ENCODE measurements around the gene MAP3K5.

Gene MAP3K5

DNA sequence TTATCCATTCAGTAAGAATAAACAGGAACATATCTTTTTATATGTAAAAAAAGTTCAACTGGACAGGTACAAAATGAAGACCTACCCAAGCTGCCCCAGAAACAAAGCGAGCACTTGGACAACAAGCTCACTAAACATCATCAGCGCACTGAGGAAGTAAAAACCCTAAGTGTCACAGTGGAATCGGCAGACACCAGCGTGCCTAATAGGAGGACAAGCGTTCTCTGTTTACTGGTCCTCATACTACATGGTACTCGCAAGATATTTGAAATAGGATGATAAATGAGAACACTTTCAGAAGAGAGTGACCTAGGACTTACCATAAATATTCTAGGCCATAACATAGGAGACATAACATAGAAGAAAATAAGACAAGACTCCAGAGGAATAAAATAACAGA, 260.2 kb downstream of the MAP3K5 start:
- H3K27me3 ChIP-seq (ENCODE audit: insufficient read depth, low read length, poor library complexity), result no peaks in the 10 kb centered on the region
- H2AK5ac ChIP-seq (ENCODE audit: low read length), result no peak overlapping the region
- H4K8ac ChIP-seq (ENCODE audit: low read depth, low read length), result no peak overlapping the region
- H3K18ac ChIP-seq (ENCODE audit: low read length), result no peak overlapping the region
- H3K56ac ChIP-seq (ENCODE audit: low read length), result no peak overlapping the region
- no peaks in the 10 kb centered on the region for H3K36me3 ChIP-seq (ENCODE audit: control insufficient read depth, insufficient read depth, low read length)
- no CpG with 5 or more reads among the region's 6 CpGs for WGBS (ENCODE audit: extremely low coverage, insufficient coverage, low lambda C conversion rate)
- H3K79me1 ChIP-seq (ENCODE audit: low read length), result peaks cover 3% of the 10 kb centered on the region
- H3K23ac ChIP-seq (ENCODE audit: low read length), result no peak overlapping the region
- H3K4ac ChIP-seq (ENCODE audit: low read depth, low read length), result no peak overlapping the region
- H3K9ac ChIP-seq (ENCODE audit: low read length), result no peak overlapping the region
- no peak overlapping the region for H2BK15ac ChIP-seq (replicated peaks; ENCODE audit: low read depth)
- no peak overlapping the region for H2BK120ac ChIP-seq (ENCODE audit: low read depth, low read length)
- no peak for DNase-seq
- H3K27ac ChIP-seq (ENCODE audit: low read depth, low read length), result no peak overlapping the region
- H4K5ac ChIP-seq (ENCODE audit: low read length), result no peak overlapping the region
- no peaks in the 10 kb centered on the region for H3K4me1 ChIP-seq (ENCODE audit: control insufficient read depth, low read depth, low read length)
- no peak overlapping the region for H2BK5ac ChIP-seq (ENCODE audit: low read length)
- H3K4me3 ChIP-seq (ENCODE audit: low read length), result no peak overlapping the region
- H3K4me2 ChIP-seq (ENCODE audit: low read length), result no peak overlapping the region
- H3K79me2 ChIP-seq (ENCODE audit: control insufficient read depth, insufficient read depth, low read length), result peaks cover 6% of the 10 kb centered on the region

DNA sequence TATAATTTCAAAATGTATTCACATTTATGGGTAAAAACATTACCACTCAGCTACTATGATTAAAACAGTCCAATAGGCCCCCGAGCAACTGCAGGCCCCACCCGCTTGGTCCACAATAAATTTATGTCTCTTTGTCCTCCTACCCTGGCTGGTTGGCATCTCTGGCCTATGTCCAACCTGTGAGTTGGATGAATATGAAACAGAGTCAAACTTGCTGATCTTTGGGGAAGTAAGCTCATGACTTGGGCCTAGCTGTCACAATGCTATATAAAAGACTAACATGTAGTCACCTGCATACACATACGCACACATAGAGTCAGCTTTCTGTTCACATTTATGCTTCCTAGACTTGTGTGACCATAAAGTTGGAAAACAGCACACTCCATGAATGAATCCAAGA, 262.6 kb downstream of the MAP3K5 start:
- no CpG with 5 or more reads among the region's 3 CpGs for WGBS (ENCODE audit: extremely low coverage, insufficient coverage, low lambda C conversion rate)
- H4K8ac ChIP-seq (ENCODE audit: low read depth, low read length), result no peak overlapping the region
- no peak overlapping the region for H3K9ac ChIP-seq (ENCODE audit: low read length)
- H3K4ac ChIP-seq (ENCODE audit: low read depth, low read length), result no peak overlapping the region
- no peak overlapping the region for H3K23ac ChIP-seq (ENCODE audit: low read length)
- H3K4me1 ChIP-seq (ENCODE audit: control insufficient read depth, low read depth, low read length), result peaks cover 12% of the 10 kb centered on the region
- no peak overlapping the region for H3K18ac ChIP-seq (ENCODE audit: low read length)
- H2BK5ac ChIP-seq (ENCODE audit: low read length), result no peak overlapping the region
- no peak overlapping the region for H2BK120ac ChIP-seq (ENCODE audit: low read depth, low read length)
- no peak overlapping the region for H3K56ac ChIP-seq (ENCODE audit: low read length)
- no peak for DNase-seq
- H3K27me3 ChIP-seq (ENCODE audit: insufficient read depth, low read length, poor library complexity), result no peaks in the 10 kb centered on the region
- peaks cover 4% of the 10 kb centered on the region for H3K79me1 ChIP-seq (ENCODE audit: low read length)
- no peak overlapping the region for H3K4me2 ChIP-seq (ENCODE audit: low read length)
- no peak overlapping the region for H2BK15ac ChIP-seq (replicated peaks; ENCODE audit: low read depth)
- H3K36me3 ChIP-seq (ENCODE audit: control insufficient read depth, insufficient read depth, low read length), result no peaks in the 10 kb centered on the region
- H4K5ac ChIP-seq (ENCODE audit: low read length), result no peak overlapping the region
- no peak overlapping the region for H2AK5ac ChIP-seq (ENCODE audit: low read length)
- H3K4me3 ChIP-seq (ENCODE audit: low read length), result no peak overlapping the region
- peaks cover 8% of the 10 kb centered on the region for H3K79me2 ChIP-seq (ENCODE audit: control insufficient read depth, insufficient read depth, low read length)
- no peak overlapping the region for H3K27ac ChIP-seq (ENCODE audit: low read depth, low read length)

DNA sequence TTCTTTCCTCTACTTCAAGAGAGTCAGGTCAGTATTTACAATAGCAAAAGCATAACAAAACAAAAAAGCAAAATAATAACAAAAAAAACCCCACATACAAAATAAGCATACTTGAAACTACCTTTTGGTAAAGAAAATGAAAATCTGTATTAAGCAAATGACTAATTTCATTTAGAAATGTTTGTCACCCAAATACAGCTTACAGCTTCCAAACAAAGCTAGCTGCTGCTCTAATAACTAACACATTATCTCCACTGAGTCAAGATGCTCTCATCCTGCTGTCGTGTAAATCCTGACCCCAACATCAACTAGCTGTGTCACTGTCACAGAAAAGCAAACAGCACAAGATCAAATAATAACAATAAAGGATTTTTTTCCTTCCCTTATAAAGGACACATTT, 263.8 kb downstream of the MAP3K5 start:
- Histone ChIP-seq H3K79me1 (ENCODE audit: low read length) (peaks cover 2% of the 10 kb centered on the region), H2BK5ac (ENCODE audit: low read length) (no peak overlapping the region), H2AK5ac (ENCODE audit: low read length) (no peak overlapping the region), H3K18ac (ENCODE audit: low read length) (no peak overlapping the region), H3K4me1 (ENCODE audit: control insufficient read depth, low read depth, low read length) (peaks cover 12% of the 10 kb centered on the region), H2BK15ac (replicated peaks; ENCODE audit: low read depth) (no peak overlapping the region), H3K4ac (ENCODE audit: low read depth, low read length) (no peak overlapping the region), H3K4me2 (ENCODE audit: low read length) (no peak overlapping the region), H3K56ac (ENCODE audit: low read length) (no peak overlapping the region), H4K5ac (ENCODE audit: low read length) (no peak overlapping the region), H3K4me3 (ENCODE audit: low read length) (no peak overlapping the region), H3K27ac (ENCODE audit: low read depth, low read length) (no peak overlapping the region), H3K9ac (ENCODE audit: low read length) (no peak overlapping the region), H3K79me2 (ENCODE audit: control insufficient read depth, insufficient read depth, low read length) (peaks cover 8% of the 10 kb centered on the region), H3K27me3 (ENCODE audit: insufficient read depth, low read length, poor library complexity) (no peaks in the 10 kb centered on the region), H4K8ac (ENCODE audit: low read depth, low read length) (no peak overlapping the region), H3K36me3 (ENCODE audit: control insufficient read depth, insufficient read depth, low read length) (no peaks in the 10 kb centered on the region), H3K23ac (ENCODE audit: low read length) (no peak overlapping the region), H2BK120ac (ENCODE audit: low read depth, low read length) (no peak overlapping the region)
- DNase-seq, result no peak
- no CpG with 5 or more reads among the region's 1 CpG for WGBS (ENCODE audit: extremely low coverage, insufficient coverage, low lambda C conversion rate)

DNA sequence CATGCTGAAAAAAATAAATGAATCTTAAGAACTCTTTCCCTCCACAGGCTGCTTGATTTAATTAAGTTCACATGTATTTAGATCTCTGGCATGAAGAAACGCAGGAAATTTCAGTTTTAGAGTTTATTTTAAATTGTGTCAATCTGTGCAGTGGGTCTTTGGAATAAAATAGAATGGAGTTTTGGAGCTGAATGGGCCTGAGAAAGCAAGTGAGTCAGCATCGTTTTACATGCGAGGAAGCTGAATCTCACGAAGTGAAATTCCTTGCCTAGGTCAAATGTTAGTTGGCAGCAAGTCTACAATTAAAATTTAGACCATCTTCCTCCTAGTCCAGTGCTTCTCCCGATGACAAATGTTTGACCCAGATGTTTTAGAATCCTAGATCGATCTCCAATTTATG, 264.4 kb downstream of the MAP3K5 start:
- Histone ChIP-seq H3K79me1 (ENCODE audit: low read length) (peaks cover 5% of the 10 kb centered on the region), H4K8ac (ENCODE audit: low read depth, low read length) (no peak overlapping the region), H3K4me1 (ENCODE audit: control insufficient read depth, low read depth, low read length) (peaks cover 12% of the 10 kb centered on the region), H3K18ac (ENCODE audit: low read length) (no peak overlapping the region), H2BK120ac (ENCODE audit: low read depth, low read length) (no peak overlapping the region), H3K23ac (ENCODE audit: low read length) (no peak overlapping the region), H3K56ac (ENCODE audit: low read length) (no peak overlapping the region), H4K5ac (ENCODE audit: low read length) (no peak overlapping the region), H3K27ac (ENCODE audit: low read depth, low read length) (no peak overlapping the region), H2BK15ac (replicated peaks; ENCODE audit: low read depth) (no peak overlapping the region), H3K79me2 (ENCODE audit: control insufficient read depth, insufficient read depth, low read length) (peaks cover 12% of the 10 kb centered on the region), H3K36me3 (ENCODE audit: control insufficient read depth, insufficient read depth, low read length) (no peaks in the 10 kb centered on the region), H3K27me3 (ENCODE audit: insufficient read depth, low read length, poor library complexity) (no peaks in the 10 kb centered on the region), H3K9ac (ENCODE audit: low read length) (no peak overlapping the region), H3K4me3 (ENCODE audit: low read length) (no peak overlapping the region), H3K4ac (ENCODE audit: low read depth, low read length) (no peak overlapping the region), H2AK5ac (ENCODE audit: low read length) (no peak overlapping the region), H3K4me2 (ENCODE audit: low read length) (no peak overlapping the region), H2BK5ac (ENCODE audit: low read length) (no peak overlapping the region)
- WGBS (ENCODE audit: extremely low coverage, insufficient coverage, low lambda C conversion rate), result no CpG with 5 or more reads among the region's 6 CpGs
- no peak for DNase-seq

DNA sequence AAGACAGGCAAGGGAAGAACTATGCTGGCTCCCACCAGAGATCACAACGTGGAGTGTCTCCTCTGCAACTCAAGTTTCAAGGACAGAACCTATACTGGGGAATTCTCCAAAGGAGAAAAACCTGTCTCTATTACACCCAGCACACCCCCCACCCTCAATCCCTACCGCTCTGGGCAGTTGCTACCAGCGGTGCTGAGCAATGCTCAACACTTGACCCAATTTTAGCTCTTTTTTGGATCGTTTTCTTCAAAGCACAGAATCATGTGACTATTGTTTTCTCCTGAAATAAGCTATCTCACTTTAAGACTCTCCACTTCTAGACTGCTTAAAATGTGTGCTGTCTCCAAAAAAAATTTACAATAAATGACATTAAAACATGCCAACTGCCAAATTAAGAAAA, 265.3 kb downstream of the MAP3K5 start:
- Histone ChIP-seq H3K27ac (ENCODE audit: low read depth, low read length) (no peak overlapping the region), H2AK5ac (ENCODE audit: low read length) (no peak overlapping the region), H3K4me2 (ENCODE audit: low read length) (no peak overlapping the region), H3K36me3 (ENCODE audit: control insufficient read depth, insufficient read depth, low read length) (no peaks in the 10 kb centered on the region), H3K79me2 (ENCODE audit: control insufficient read depth, insufficient read depth, low read length) (peaks cover 12% of the 10 kb centered on the region), H2BK120ac (ENCODE audit: low read depth, low read length) (no peak overlapping the region), H3K27me3 (ENCODE audit: insufficient read depth, low read length, poor library complexity) (no peaks in the 10 kb centered on the region), H2BK15ac (replicated peaks; ENCODE audit: low read depth) (no peak overlapping the region), H3K79me1 (ENCODE audit: low read length) (peaks cover 5% of the 10 kb centered on the region), H2BK5ac (ENCODE audit: low read length) (no peak overlapping the region), H3K9ac (ENCODE audit: low read length) (no peak overlapping the region), H4K8ac (ENCODE audit: low read depth, low read length) (no peak overlapping the region), H3K56ac (ENCODE audit: low read length) (peak overlapping the region; percentile 17), H3K18ac (ENCODE audit: low read length) (no peak overlapping the region), H3K4me3 (ENCODE audit: low read length) (no peak overlapping the region), H4K5ac (ENCODE audit: low read length) (no peak overlapping the region), H3K4me1 (ENCODE audit: control insufficient read depth, low read depth, low read length) (peaks cover 12% of the 10 kb centered on the region), H3K4ac (ENCODE audit: low read depth, low read length) (no peak overlapping the region), H3K23ac (ENCODE audit: low read length) (no peak overlapping the region)
- no CpG with 5 or more reads among the region's 4 CpGs for WGBS (ENCODE audit: extremely low coverage, insufficient coverage, low lambda C conversion rate)
- DNase-seq, result no peak

DNA sequence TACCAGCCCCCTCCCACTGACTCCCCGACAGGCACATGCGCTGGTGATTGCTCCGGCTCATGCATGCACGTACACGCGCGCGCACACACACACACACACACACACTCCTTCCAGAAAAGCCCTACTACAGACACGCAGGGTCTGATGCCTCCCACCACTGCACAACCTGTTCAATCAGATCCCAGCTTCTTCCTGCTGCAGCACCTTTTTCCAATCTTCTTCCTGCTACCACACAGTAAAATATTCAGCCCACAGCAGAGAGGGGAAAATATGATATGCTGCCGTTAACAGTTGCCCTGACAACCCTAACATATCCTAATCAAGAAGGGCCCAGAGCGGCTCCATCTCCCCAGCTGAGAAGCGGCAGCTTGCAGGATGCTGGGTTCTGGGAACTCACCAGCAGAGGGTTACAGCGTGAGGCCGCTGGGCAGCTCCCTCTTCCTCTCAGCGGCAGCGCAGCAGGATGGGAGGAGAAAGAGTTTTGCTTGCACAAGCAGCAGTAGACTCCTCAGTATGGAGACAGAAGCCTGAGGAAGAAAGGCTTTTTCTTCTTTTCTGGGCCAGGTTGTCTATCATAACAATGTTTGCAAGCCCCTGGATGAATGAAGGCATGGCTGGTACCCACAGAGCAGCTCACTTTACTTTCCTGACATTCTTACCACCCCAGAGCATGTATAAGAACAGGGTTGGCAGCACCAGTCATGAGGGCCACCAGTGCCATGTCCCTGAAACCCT, 265.9 kb downstream of the MAP3K5 start:
- H3K4me1 ChIP-seq (ENCODE audit: control insufficient read depth, low read depth, low read length), result peaks cover 12% of the 10 kb centered on the region
- H3K18ac ChIP-seq (ENCODE audit: low read length), result no peak overlapping the region
- H3K27me3 ChIP-seq (ENCODE audit: insufficient read depth, low read length, poor library complexity), result no peaks in the 10 kb centered on the region
- no CpG with 5 or more reads among the region's 16 CpGs for WGBS (ENCODE audit: extremely low coverage, insufficient coverage, low lambda C conversion rate)
- H3K79me1 ChIP-seq (ENCODE audit: low read length), result peaks cover 5% of the 10 kb centered on the region
- no peak overlapping the region for H3K23ac ChIP-seq (ENCODE audit: low read length)
- H3K27ac ChIP-seq (ENCODE audit: low read depth, low read length), result no peak overlapping the region
- no peak overlapping the region for H2BK120ac ChIP-seq (ENCODE audit: low read depth, low read length)
- no peak overlapping the region for H3K4ac ChIP-seq (ENCODE audit: low read depth, low read length)
- H3K56ac ChIP-seq (ENCODE audit: low read length), result peak overlapping the region; percentile 17
- no peak overlapping the region for H4K5ac ChIP-seq (ENCODE audit: low read length)
- no peak overlapping the region for H2BK5ac ChIP-seq (ENCODE audit: low read length)
- no peak overlapping the region for H3K9ac ChIP-seq (ENCODE audit: low read length)
- H4K8ac ChIP-seq (ENCODE audit: low read depth, low read length), result no peak overlapping the region
- no peak overlapping the region for H2BK15ac ChIP-seq (replicated peaks; ENCODE audit: low read depth)
- H2AK5ac ChIP-seq (ENCODE audit: low read length), result no peak overlapping the region
- no peak overlapping the region for H3K4me2 ChIP-seq (ENCODE audit: low read length)
- H3K79me2 ChIP-seq (ENCODE audit: control insufficient read depth, insufficient read depth, low read length), result peaks cover 11% of the 10 kb centered on the region
- peak; percentile 92 for DNase-seq
- no peak overlapping the region for H3K4me3 ChIP-seq (ENCODE audit: low read length)
- H3K36me3 ChIP-seq (ENCODE audit: control insufficient read depth, insufficient read depth, low read length), result no peaks in the 10 kb centered on the region
